Activated T-cell treated with anti-CD3 and anti-CD28 coated beads, Interleukin-2, amount 50 U/mL, for 1 hour (primary cell): ENCODE measurements around the gene EFCAB10.
A peak's percentile ranks its signal among the peaks of the same experiment; 100 is the strongest.
"Not testable (repeated sequence)": the region's sequence is repeated elsewhere in the genome, so short reads cannot be mapped to it uniquely, and the experiment has no call there.

Source experiments
- DNase-seq: peaks from one replicate; pipeline ENCODE4 v3.0.0-alpha.2; 2020

Gene EFCAB10

DNA sequence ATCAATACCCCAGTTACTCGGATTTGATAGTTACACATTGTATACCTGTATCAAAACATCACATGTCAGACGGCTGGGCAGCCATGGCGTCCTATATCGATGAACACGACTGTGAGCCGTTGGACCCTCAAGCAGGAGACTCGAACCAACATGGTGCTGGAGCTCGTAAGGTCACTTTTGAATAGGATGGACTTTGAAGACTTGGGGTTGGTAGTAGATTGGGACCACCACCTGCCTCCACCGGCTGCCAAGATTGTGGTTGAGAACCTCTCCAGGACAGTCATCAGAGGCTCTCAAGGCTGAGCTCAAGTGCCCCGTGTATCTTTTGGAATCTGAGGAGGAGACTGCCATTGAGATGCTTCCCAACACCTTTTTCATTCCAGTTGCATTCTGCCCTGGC is 51.2 kb downstream of the EFCAB10 start:
- DNase-seq, result no peak

DNA sequence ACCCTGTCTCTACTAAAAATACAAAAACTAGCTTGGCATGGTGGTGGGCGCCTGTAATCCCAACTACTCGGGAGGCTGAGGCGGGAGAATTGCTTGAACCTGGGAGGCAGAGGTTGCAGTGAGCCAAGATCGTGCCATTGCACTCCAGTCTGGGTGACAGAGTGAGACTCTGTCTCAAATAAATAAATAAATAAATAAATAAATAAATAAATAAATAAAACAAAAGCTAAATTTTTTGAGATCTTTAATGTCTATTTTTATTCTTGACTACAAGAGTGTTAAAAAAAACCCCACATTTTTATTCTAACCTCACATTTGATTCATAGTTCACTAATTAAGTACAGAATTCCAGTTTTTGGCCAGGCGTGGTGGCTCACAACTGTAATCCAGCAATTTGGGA is 53.6 kb downstream of the EFCAB10 start:
- DNase-seq, result not testable (repeated sequence)

DNA sequence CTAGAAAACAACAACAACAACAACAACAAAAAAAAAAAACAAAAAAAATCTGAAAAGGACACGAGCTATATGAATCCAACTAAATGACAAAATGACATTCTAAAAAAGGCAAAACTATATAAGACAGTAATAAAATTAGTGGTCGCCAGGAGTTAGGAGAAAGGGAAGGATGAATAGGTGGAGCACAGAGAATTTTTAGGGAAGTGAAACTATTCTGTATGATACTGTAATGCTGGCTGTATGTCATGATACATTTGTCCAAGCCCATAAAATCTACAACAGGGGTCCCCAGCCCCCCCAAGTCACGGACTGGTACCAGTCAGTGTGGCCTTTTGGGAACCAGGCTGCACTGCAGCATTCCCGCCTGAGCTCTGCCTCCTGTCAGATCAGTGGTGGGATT is 56.5 kb downstream of the EFCAB10 start:
- DNase-seq, result no peak

DNA sequence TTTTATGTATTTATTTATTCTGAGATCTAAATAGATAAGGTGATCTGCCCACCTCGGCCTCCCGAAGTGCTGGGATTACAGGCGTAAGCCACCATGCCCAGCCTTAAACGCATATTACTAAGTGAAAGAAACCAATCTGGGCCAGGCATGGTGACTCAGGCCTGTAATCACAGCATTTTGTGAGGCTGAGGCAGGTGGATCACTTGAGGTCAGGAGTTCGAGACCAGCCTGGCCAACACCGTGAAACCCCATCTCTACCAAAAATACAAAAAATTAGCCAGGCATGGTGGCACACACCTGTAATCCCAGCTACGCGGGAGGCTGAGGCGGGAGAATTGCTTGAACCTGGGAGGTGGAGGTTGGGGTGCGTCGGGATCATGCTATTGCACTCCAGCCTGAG is 56.9 kb downstream of the EFCAB10 start:
- DNase-seq, result not testable (repeated sequence)

DNA sequence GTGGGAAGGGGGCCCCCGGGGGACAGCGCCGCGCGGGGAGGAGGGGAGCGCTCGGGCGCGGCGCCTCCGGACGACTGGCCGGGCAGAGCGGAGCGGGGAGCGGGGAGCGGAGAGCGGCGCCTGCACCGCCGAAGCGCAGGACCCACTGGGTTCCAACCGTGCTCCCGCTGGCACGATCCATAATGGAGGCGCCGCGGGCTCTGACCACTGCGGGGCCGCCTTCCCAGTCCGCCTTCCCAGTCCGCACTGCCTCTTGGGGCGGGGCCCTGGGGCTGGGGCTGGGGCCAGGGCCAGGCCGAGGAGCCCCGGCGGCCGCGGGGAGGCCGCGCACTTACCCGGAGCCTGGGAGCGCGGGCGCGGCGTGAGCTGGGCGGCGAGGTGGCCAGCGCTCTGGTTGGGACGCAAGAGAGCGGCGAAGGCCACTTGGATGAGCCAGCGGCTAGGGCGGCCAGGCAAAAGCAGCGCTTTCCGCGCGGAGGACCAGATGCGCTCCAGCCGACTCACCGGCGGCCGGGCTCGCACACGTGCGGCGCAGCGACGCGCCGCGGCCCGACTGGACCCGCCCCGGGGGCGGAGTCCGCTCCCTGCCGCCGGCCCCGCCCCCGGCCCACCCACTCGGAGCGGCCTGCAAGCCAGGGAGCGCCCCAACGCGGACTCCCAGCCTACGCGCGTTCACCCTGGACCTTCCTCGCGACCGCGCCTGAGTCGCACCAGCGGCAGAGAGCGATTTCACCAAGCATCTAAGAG is 59.4 kb downstream of the EFCAB10 start, which contains the start of gene PUS7:
Gene PUS7 (minus strand): TSS at position 555 of the 747 bp plus-strand sequence. CDS start 13,759 bp downstream, outside the sequence.
- peak; percentile 85 for DNase-seq

DNA sequence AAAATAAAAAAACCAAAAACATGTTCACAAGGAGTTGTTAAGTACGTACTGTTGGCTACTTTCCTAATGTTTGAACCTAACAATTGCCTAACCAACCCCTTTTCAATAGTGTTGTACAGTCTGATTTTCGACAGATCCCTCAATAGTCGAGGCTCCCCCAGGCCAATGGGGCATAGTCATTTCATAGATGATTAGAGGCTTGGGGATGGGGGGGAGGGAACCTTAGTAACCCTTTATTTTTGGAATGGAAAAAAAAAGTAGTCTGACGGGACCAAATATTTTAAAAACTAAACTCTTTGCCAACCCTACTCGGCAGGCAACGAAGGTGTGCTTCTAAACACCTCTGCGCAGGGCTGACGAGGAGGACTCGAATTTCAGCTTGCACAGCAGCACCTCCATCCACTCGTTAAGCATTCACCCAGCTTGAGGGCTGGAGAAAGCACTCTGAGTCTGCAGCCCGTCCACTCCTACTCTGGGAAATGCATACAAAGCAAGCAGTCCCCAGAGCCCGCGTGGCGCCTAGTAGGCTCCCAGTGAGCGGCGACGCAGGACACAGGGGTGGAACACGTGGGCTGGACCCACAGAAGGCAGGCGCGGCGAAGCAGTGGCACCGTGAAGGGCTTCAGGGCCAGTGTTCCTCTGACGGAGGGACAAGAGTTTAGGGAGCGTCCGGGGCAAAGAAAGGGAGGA is 60.1 kb downstream of the EFCAB10 start:
- peak; percentile 51 for DNase-seq

DNA sequence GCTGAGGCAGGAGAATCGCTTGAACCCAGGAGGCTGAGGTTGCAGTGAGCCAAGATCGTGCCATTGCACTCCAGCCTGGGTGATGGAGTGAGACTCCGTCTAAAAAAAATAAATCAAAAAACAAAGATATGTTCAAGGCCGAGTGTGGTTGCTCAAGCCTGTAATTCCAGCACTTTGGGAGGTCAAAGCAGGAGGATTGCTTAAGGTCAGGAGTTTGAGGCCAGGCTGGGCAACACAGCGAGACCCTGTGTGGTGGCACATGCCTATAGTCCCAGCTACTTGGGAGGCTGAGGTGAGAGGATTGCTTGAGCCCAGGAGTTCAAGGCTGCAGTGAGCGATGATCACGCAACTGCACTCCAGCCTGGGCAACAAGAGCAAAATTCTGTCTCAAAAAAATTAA is 60.7 kb downstream of the EFCAB10 start:
- not testable (repeated sequence) for DNase-seq

DNA sequence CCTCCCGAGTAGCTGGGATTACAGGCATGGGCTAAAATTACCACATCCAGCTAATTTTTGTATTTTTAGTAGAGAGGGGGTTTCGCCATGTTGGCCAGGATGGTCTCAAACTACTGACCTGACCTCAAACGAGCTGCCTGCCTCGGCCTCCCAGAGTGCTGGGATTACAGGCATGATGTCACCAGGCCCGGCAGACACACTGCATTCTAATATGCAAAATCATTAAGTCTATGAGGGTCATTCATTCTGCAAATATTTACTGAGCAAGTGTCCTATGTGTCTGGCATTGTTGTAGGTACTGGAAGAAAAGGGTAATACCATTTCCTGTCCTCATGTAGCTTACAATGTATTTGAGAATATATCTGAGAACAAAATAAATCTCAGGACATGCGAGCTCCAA is 61.9 kb downstream of the EFCAB10 start:
- DNase-seq, result no peak

DNA sequence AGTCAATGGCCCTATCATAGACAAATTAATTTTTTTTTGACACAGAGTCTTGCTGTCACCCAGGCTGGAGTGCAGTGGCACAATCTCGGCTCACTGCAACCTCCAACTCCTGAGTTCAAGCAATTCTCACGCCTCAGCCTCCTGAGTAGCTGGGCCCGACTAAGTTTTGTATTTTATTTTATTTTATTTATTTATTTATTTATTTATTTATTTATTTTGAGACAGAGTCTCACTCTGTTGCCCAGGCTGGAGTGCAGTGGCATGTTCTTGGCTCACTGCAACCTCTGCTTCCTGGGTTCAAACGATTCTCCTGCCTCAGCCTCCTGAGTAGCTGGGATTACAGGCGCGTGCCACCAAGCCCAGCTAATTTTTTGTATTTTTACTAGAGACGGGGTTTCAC is 65.7 kb downstream of the EFCAB10 start:
- not testable (repeated sequence) for DNase-seq
